Activated CD8-positive, alpha-beta memory T cell treated with anti-CD3 and anti-CD28 coated beads, Interleukin-2, amount 50 U/mL, for 24 hours (primary cell): ENCODE measurements around the gene RREB1.

Source experiments
- DNase-seq: peaks from one replicate; pipeline ENCODE4 v3.0.0-alpha.2; 2020; ENCODE audit errors: extremely low read depth

Gene RREB1

GRCh38 chr6:7193122-7193521 is 85.4 kb downstream of the RREB1 start:
- no peak for DNase-seq

GRCh38 chr6:7194657-7195056 is 86.9 kb downstream of the RREB1 start:
- DNase-seq, result no peak

DNA sequence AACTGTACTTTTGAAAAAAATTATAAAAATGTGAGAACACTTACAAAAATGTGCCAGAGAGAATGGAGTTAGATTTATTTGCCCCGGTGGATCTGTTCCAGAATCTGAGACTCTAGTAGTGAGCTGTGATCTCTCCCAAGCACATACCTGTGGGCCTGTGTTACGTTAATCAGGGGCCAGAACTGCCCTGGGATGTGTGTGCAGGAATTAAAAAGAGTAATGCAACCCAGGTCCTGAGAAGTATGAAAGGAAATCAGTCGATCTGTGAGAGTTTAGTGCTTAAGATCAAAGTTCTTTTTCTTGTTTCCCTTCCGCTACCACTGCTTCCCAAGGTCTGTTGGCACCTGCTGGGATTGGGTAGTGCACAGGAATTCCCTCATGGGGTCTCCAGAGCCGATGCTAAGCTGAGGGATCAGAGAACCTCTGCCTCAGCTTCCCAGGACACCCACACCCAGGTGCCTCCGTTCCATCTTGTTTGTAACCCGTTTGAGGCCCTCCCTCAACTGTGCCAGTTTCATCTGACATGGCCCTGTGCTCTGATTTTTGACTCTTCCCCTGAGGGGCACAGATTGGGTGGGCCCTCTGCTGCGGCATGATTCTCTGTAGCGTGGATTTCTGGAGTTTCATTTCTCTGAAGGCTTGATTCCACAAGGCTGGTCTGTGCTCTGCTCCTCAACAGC is 87.7 kb downstream of the RREB1 start:
- no peak for DNase-seq

- no peak for DNase-seq
These were observed 88.2 kb downstream of the RREB1 start for GRCh38 chr6:7196019-7196402.

DNA sequence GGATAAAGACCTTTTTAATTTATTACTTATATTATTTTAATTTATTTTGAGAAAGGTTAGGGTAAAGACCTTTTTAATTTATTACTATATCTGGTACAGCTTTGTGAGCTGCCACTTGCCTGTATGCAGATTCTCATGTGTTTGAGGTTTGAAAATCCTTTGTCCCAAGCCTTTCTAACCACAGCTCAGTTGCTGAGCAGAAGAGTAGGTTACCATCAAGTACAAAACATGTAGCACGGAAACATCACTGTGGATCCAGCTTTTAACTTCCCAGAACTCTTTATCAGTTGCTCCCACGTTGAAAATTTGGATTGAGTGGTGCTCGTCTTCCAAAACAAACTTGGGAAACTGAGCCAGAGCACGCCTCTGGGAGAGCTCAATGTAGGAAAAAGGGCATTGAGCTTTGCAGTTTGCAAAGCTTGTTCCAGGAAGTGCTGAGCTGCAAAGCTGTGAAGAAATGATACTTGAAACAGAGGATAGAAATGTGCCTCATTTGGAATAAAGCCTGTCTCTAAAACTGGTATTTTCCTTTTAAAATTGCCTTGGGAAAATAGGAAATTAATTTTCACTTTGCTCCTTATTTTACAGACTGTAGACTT is 89.0 kb downstream of the RREB1 start:
- DNase-seq, result no peak

- DNase-seq, result no peak
These were observed 90.0 kb downstream of the RREB1 start for GRCh38 chr6:7197747-7198146.

- DNase-seq, result no peak
These were observed 91.4 kb downstream of the RREB1 start for GRCh38 chr6:7198833-7199800.

DNA sequence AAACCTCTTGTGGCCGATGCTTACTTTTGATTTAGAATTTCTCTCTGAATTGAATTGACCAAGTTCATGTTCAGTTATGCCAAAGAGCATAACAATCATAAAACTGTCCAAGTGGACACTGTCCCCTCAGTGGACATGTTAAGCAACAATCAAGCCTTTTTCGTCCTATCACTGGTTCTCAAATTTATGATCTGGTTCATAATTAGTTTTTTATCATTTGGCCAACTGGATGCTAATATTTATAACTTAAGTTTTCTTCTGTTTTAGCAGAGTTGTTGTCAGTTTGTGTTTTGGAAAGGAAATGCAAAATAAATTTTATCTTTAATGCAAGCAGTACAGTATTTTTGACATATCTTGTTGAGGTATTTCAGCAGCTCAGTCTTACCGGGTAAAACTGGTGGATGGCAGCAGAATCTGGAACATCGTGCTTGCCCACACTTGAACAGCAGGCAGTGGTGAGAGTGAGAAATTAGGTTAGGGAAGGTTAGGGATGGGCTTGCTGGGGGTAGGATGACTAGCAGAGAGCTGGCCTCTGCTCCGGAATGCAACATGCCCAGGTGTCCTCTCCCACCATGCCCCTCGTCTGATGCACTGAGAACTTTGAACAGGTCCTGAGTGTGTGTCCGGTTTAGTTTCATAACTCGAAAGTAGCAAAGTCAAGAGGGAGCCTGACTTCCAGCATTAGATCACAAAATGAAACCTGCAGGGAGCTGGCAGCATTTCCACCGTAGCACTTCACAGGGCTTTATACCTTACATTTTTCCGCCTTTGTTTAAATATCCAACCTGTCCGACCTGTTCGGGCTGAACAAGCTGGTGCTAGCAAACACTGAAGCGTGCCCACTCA is 93.1 kb downstream of the RREB1 start:
- no peak for DNase-seq

- DNase-seq, result no peak
These were observed 93.6 kb downstream of the RREB1 start for GRCh38 chr6:7201444-7201731.

DNA sequence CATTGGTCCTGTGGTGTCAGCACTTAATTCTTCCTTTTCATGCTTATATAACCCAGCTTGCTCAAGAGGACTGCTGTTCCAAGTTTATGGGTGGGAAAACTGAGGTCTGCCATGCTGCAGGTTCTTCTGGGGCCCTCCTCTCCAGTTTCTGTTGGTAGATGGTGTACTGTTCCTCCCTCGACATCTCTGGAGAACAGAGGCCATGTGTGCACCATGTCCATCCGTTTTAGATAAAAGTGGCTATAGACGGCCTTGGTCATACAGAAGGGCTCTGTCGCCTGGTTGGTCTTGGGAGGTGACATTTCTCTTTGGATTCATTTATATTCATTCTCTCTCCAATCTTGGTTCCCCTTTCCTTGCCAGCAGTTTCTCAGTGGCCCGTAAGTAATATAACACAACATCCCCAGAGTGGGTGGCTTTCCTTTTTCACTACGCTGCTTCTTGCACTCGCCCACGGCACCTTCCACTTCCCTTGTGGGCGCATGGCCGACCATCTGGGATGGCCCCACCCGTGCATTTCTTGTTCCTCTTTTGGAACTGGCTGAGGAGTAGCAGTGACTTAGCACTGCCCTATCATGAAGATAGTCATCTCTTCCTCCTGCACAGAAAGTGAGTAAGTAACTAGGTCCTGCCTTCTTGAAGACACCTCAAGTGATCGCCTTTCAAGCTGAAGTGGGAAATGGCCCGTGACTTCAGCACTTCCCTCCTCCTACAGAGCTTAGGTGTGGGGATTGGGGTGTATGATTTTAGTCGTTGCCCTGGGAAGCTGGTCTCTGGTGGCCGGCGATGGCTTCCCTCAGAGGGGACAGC is 94.2 kb downstream of the RREB1 start:
- DNase-seq, result no peak

GRCh38 chr6:7202950-7203349 is 95.2 kb downstream of the RREB1 start:
- DNase-seq, result no peak

GRCh38 chr6:7203939-7204338 is 96.2 kb downstream of the RREB1 start:
- DNase-seq, result no peak

- no peak for DNase-seq
These were observed 97.0 kb downstream of the RREB1 start for GRCh38 chr6:7204726-7205125.

DNA sequence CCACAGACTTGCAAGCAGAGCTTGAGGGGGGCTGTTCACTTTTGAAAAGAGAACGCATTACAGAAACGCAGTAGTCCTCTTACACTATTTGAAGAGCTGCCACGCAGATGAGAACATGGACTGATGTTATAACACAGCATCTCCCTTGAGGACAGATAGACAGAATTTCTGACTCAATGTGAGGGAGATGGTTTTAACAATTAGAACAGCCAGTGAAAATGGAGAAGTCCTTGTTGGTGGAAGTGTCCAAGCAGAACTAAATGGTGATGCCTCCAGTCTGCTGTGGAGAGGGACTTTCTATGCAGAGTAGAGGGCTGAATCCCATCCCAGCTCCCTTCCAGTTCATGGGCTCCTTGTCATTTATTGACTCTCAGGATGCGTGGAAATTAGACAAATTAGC is 100.0 kb downstream of the RREB1 start:
- DNase-seq, result no peak

GRCh38 chr6:7213416-7213815 is 105.7 kb downstream of the RREB1 start:
- no peak for DNase-seq

GRCh38 chr6:7214468-7214867 is 106.7 kb downstream of the RREB1 start:
- no peak for DNase-seq

DNA sequence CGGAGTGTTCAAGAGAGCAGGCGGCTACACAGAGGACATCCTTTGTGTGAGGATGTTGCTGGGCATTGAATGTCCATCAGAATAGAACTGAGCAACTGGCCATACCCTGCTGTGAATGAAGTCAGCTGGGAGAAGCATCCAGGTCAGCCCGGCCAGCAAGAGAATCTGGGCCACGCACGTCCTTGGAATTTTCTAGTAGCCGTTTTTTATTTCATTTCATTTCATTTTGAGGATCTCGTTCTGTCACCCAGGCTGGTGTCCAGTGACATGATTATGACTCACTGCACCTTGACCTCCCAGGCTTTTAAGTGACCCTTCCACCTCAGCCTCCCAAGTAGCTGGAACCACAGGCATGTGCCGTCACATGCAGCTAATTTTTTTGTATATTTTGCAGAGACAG is 107.4 kb downstream of the RREB1 start:
- no peak for DNase-seq

- no peak for DNase-seq
These were observed 108.1 kb downstream of the RREB1 start for GRCh38 chr6:7215798-7216231.

DNA sequence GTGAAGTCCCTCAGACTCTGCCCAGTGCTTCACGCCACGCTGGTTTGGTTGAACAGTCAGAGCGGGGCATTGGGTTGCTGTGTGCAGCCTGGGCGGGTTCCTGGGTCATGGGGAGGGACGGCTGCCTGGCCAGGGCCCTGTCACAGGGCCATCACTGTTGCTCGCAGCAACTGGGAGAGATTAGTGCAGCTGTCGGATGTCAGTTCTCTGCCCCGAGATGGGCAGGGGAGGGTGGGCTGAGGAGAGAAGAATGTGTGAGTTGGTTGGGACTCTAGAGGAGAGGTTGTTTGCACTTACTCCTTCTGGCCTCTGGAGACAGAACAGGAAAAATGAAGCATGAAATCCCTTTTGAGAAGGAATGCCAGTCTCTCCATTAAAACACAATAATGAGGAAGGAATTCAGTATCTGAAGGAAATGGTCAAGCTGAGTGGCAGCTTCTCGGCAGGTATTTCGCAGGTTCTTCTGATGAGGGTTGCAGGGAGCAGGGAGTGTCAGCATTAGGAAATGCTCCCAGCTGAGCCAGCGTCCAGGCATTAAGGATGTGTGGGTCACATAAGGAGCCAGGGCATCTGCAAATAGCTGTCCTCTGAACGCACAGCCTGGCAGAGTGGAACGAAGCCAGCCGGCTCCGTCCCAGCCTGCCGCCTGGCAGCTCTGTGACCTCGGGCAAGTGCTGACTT is 109.3 kb downstream of the RREB1 start:
- no peak for DNase-seq

- DNase-seq, result no peak
These were observed 110.7 kb downstream of the RREB1 start for GRCh38 chr6:7218406-7218988.
